VCaP (cell line): ENCODE results near the gene MRPL23.

Experiments
- H3K27ac ChIP-seq: fragments of 450-650 bp; 2 replicates; pipeline ENCODE4 v1.5.1; 2017
- TF ChIP-seq, protein P1 (sequence below): fragments of 450-650 bp; conservative IDR thresholded peaks from 2 replicates; pipeline ENCODE4 v1.5.1; 2017; ENCODE audit warnings: mild to moderate bottlenecking, moderate library complexity

MRPL23 gene

DNA sequence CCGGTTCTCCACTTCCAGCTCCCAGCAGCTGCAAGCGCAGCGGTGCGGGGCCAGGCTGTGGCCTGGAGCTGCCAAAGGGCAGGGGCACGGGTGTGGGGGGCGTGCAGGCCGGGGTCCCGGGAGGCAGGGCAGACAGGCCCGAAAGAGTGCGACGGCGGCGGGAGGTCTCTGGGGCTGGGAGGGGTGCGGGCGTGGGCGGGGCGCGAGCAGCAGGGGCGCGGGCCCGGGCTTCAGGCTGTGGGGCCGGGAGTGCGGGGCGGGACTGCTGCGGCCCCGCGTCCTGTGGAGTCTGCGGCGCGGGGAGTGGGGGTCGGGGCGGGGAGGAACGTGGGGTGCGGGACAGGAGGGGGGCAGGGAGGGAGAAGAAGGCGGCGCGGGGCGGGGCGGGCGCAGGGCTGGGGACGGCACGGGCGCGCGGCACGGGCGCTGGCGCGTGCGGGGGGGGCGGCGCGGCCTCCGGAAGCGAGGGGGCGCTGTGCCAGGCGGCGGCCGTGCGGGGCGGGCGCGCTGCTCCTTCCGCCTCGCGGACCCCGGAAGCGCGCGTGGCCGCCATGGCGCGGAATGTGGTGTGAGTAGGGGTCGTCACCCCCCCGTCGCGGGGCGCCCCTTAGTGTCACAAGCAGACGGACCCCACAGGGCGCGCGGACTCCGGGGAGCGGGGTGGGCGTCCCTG is at the start of gene MRPL23:
Gene MRPL23 (plus strand): TSS at position 521 of the 673 bp plus-strand sequence. CDS start 31 bp downstream, at position 552.
- H3K27ac ChIP-seq = no peak within 1 kb of the TSS
- TF ChIP-seq, protein P1, sequence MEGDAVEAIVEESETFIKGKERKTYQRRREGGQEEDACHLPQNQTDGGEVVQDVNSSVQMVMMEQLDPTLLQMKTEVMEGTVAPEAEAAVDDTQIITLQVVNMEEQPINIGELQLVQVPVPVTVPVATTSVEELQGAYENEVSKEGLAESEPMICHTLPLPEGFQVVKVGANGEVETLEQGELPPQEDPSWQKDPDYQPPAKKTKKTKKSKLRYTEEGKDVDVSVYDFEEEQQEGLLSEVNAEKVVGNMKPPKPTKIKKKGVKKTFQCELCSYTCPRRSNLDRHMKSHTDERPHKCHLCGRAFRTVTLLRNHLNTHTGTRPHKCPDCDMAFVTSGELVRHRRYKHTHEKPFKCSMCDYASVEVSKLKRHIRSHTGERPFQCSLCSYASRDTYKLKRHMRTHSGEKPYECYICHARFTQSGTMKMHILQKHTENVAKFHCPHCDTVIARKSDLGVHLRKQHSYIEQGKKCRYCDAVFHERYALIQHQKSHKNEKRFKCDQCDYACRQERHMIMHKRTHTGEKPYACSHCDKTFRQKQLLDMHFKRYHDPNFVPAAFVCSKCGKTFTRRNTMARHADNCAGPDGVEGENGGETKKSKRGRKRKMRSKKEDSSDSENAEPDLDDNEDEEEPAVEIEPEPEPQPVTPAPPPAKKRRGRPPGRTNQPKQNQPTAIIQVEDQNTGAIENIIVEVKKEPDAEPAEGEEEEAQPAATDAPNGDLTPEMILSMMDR = no peak

DNA sequence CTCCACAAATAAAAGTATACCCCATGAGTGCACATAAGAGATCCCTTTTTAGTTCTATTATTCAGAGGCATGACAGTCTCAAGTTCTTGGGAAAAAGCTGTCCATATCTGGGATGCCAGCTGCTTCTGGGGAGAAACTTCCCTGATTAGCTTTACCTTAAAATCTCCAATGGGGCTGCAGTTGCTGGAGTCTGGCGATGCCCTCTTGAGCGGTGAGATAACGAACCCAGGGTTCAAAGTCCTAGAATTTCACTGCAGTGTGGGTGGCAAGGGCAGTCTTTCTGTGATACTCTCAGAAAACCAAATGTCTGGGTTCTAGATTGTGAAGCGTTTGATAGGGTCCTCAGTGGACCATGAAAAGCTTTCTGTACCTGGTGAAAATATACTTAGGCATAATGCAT is 48.0 kb upstream of the MRPL23 start:
- H3K27ac ChIP-seq = no peak overlapping the region
- TF ChIP-seq, protein P1 = no peak

DNA sequence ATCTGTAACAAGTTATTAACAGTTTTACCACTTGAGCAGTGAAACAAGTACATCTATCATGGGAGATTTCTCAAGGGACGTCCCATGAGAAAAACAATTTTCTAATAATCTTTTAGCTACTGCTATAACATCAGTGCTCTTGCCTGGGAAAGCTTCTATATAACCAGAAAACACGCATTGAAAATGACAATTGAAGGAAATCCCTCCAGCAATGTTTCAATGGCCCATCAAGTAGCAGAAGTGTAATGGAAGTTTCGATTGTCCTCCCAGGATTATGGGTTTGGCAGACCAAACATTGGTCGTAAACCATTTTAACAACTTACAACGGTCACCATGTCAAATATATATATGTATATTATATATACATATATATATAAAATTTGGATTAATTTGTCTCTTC is 47.4 kb upstream of the MRPL23 start:
- TF ChIP-seq, protein P1 = no peak
- H3K27ac ChIP-seq = no peak overlapping the region

DNA sequence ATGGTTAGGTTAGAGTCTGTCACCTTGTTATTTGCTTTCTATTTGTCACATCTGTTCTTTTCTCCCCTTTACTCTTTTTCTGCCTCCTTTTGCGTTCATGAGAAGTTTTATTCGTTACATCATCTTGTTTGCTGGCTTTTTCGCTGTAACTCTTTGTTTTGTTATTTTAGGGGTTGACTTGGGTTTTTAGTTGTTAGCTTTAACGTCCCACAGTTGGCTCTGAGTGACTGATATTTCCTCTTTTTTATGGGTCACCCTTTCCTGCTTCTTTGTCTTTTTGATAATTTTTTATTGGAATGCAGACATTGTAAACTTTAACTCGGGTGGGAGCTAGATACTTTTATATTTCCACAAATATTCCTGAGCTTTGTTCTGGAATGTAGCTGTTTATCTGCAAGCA is 41.0 kb upstream of the MRPL23 start:
- TF ChIP-seq, protein P1 = no peak
- H3K27ac ChIP-seq = no peak overlapping the region

DNA sequence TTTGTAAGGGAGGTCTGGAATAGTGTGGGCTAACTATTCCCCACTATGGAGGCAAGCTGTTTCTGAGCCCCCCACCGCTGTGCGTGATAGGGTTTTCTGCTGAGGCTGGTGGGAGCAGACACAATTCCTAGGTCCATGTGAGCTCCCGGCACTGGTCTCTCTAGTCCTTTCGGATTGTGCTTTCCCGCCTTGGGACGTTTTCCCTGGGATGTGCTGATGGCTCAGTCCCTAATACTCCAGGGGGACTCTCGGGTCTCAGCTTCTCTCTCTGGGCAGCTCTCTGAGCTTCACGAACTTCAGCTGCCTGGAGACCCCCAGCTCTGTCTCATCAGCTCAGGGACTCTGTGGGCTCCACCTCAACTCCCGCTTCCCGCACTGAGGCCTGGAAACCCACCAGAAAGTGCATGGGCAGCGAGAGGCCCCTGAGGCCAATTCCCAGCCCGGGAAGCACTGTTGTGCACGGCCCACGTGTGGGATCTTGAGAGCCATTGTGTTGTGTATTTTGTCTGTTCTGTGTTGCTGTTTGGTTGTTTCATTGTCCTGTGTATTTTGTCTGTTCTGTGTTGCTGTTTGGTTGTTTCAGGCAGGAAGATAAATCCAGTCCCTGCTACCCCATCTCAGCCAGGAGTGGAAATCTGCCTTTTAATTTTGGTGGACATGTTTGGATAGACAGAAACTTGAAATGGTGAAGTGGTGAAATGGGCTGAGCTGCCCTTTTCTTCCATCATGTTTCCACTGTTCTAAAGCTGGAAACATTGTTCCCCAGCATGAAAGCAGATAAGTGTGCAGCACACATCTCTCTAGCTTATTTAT is 40.3 kb upstream of the MRPL23 start:
- TF ChIP-seq, protein P1 = no peak
- H3K27ac ChIP-seq = no peak overlapping the region

DNA sequence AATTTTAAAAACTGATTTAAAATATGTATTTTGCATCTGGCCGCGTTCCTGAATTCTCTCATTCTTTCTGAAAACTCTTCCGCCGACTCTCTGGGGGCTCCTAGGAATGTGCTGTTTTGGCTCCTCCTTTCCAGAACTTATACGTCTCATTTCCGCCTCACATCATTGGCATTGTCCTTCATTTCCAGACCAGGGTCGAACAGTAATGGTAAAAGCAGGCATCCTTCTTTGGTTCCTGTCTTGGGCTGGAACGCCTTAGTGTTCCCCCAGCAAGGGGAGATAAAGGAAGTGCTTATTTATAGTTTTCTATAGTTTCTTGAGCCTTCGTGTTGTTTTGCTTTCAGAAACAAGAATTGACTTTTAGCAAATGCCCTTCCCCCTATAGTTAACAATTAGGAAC is 38.5 kb upstream of the MRPL23 start:
- no peak overlapping the region for H3K27ac ChIP-seq
- TF ChIP-seq, protein P1 = no peak

DNA sequence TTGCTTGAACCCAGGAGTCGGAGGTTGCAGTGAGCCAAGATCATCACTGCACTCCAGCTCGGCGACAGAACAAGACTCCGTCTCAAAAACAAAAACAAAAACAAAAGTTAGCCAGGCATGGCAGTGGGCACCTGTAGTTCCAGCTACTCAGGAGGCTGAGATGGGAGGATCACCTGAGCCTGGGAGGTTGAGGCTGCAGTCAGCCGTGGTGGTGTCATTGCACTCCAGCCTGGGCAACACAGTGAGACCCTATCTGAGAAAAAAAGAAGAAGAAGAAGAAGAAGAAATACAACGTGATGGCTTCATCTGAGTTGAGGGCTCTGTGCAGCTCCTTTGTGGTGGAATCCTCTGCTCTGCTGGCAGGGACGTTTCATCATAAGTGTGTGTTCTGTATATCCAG is 37.6 kb upstream of the MRPL23 start:
- TF ChIP-seq, protein P1 = no peak
- H3K27ac ChIP-seq = no peak overlapping the region
